DND-41 (cell line): ENCODE measurements around the gene MRPL27.

Source experiments
- ATAC-seq: fragments of 200-7000 bp; cut with Tn5 transposase; 3 replicates; pipeline ENCODE4 v1.9.1; 2021; ENCODE audit warnings: low read depth; ENCODE audit not compliant: insufficient read depth
- DNase-seq: peaks from one replicate; pipeline ENCODE4 v3.0.0-alpha.2; 2020
- H2AFZ ChIP-seq: 2 replicates; pipeline ENCODE4 v1.6.0; 2012; ENCODE audit warnings: low read depth, low read length
- H3K27ac ChIP-seq: 2 replicates; pipeline ENCODE4 v1.5.1; 2012; ENCODE audit warnings: low read length, inconsistent platforms
- H3K27me3 ChIP-seq: fragments of 200-600 bp; sonication (generic); 2 replicates; pipeline ENCODE4 v1.6.0; 2012; ENCODE audit warnings: low read length, mild to moderate bottlenecking, inconsistent platforms; ENCODE audit not compliant: insufficient read depth, poor library complexity
- H3K36me3 ChIP-seq: 2 replicates; pipeline ENCODE4 v1.5.1; 2012; ENCODE audit warnings: low read length, inconsistent platforms; ENCODE audit not compliant: insufficient read depth
- H3K4me1 ChIP-seq: 2 replicates; pipeline ENCODE4 v1.5.1; 2012; ENCODE audit warnings: mild to moderate bottlenecking, low read length; ENCODE audit not compliant: insufficient read depth
- H3K4me2 ChIP-seq: 2 replicates; pipeline ENCODE4 v1.6.0; 2012; ENCODE audit warnings: mild to moderate bottlenecking, moderate library complexity, low read length, inconsistent platforms; ENCODE audit not compliant: insufficient read depth
- H3K4me3 ChIP-seq, 2 experiments: fragments of 200-600 bp in 1 of 2; shearing (Covaris generic) in 1 of 2; 2 replicates each; pipeline ENCODE4 v1.5.1; 2012 to 2016; ENCODE audit warnings: inconsistent platforms in 2 of 2, low read length in 2 of 2, mild to moderate bottlenecking in 2 of 2, low read depth in 1 of 2, moderate library complexity in 1 of 2
- H3K79me2 ChIP-seq: 2 replicates; pipeline ENCODE4 v1.6.0; 2012; ENCODE audit warnings: low read length, inconsistent platforms; ENCODE audit not compliant: insufficient read depth
- H3K9ac ChIP-seq: 2 replicates; pipeline ENCODE4 v1.6.0; 2012; ENCODE audit warnings: low read depth, mild to moderate bottlenecking, inconsistent platforms, low read length, moderate library complexity
- H3K9me3 ChIP-seq: 2 replicates; pipeline ENCODE4 v1.5.1; 2012; ENCODE audit warnings: low read length, moderate library complexity, mild to moderate bottlenecking, inconsistent platforms; ENCODE audit not compliant: insufficient read depth, severe bottlenecking
- H4K20me1 ChIP-seq: 2 replicates; pipeline ENCODE4 v1.6.0; 2012; ENCODE audit warnings: low read length; ENCODE audit not compliant: insufficient read depth
- EZH2 ChIP-seq: IDR thresholded peaks from 3 replicates; pipeline ENCODE4 v1.6.1; 2012; ENCODE audit warnings: borderline replicate concordance, low read depth, mild to moderate bottlenecking, moderate library complexity, low read length, inconsistent platforms; ENCODE audit not compliant: severe bottlenecking
- TF ChIP-seq, protein P1 (sequence below): IDR thresholded peaks from 2 replicates; pipeline ENCODE4 v1.5.1; 2012; ENCODE audit warnings: borderline replicate concordance, low read length, moderate library complexity, mild to moderate bottlenecking; ENCODE audit not compliant: poor library complexity, severe bottlenecking; ENCODE audit errors: extremely low read depth

MRPL27 gene

DNA sequence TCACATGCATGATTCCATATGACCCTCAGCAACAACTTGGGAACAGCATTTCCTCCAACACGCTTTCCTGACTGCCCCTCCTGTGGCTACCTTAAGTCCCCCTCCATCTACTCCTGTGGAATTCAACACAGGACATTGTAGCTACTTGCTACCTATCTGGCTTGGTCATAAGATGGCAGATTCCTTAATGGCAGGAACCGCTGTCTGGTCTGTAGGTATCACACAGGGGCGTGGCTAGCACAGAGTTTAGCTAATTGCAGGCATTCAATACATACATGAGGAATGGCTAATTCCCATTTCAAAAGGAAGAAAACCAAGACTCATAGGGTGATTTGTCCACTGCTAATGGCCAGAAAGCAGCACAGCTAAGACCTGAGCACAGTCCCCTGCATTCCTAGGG lies 15.7 kb upstream of the MRPL27 start:
- TF ChIP-seq, protein P1, sequence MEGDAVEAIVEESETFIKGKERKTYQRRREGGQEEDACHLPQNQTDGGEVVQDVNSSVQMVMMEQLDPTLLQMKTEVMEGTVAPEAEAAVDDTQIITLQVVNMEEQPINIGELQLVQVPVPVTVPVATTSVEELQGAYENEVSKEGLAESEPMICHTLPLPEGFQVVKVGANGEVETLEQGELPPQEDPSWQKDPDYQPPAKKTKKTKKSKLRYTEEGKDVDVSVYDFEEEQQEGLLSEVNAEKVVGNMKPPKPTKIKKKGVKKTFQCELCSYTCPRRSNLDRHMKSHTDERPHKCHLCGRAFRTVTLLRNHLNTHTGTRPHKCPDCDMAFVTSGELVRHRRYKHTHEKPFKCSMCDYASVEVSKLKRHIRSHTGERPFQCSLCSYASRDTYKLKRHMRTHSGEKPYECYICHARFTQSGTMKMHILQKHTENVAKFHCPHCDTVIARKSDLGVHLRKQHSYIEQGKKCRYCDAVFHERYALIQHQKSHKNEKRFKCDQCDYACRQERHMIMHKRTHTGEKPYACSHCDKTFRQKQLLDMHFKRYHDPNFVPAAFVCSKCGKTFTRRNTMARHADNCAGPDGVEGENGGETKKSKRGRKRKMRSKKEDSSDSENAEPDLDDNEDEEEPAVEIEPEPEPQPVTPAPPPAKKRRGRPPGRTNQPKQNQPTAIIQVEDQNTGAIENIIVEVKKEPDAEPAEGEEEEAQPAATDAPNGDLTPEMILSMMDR = no peak
- TF ChIP-seq EZH2 = no peak
- ATAC-seq = no peak
- H3K27ac ChIP-seq = no peak overlapping the region
- H3K9ac ChIP-seq = no peak overlapping the region
- H4K20me1 ChIP-seq = peaks cover 14% of the 10 kb centered on the region; the same call in 1 of the 2 replicates
- H3K36me3 ChIP-seq = peaks cover 100% of the 10 kb centered on the region
- DNase-seq = no peak
- H3K4me3 ChIP-seq = no peak overlapping the region
- no peaks in the 10 kb centered on the region for H3K4me1 ChIP-seq
- no peak overlapping the region for H3K4me2 ChIP-seq
- H2AFZ ChIP-seq = no peak overlapping the region
- no peaks in the 10 kb centered on the region for H3K27me3 ChIP-seq
- no peaks in the 10 kb centered on the region for H3K9me3 ChIP-seq
- peaks cover 28% of the 10 kb centered on the region for H3K79me2 ChIP-seq

GRCh38 chr17:50386510-50386909 lies 13.5 kb upstream of the MRPL27 start:
- TF ChIP-seq, protein P1 = no peak
- no peak for TF ChIP-seq EZH2
- DNase-seq (no peak), ATAC-seq (no peak)
- Histone ChIP-seq H3K4me2 (no peak overlapping the region), H3K27me3 (no peaks in the 10 kb centered on the region), H3K4me3 (no peak overlapping the region), H3K79me2 (peaks cover 10% of the 10 kb centered on the region), H3K4me1 (no peaks in the 10 kb centered on the region), H3K9ac (no peak overlapping the region), H3K9me3 (no peaks in the 10 kb centered on the region), H3K36me3 (peaks cover 100% of the 10 kb centered on the region), H4K20me1 (peaks cover 14% of the 10 kb centered on the region; the same call in 1 of the 2 replicates), H3K27ac (no peak overlapping the region), H2AFZ (no peak overlapping the region)

GRCh38 chr17:50382931-50383330 lies 9.9 kb upstream of the MRPL27 start:
- no peaks in the 10 kb centered on the region for H3K27me3 ChIP-seq
- H4K20me1 ChIP-seq = peaks cover 10% of the 10 kb centered on the region; the same call in 1 of the 2 replicates
- no peak overlapping the region for H3K27ac ChIP-seq
- H3K36me3 ChIP-seq = peaks cover 97% of the 10 kb centered on the region
- H2AFZ ChIP-seq = no peak overlapping the region
- H3K4me1 ChIP-seq = no peaks in the 10 kb centered on the region; the same call in 1 of the 2 replicates
- no peaks in the 10 kb centered on the region for H3K79me2 ChIP-seq
- no peak for TF ChIP-seq EZH2
- TF ChIP-seq, protein P1 = no peak
- ATAC-seq = no peak
- no peaks in the 10 kb centered on the region for H3K9me3 ChIP-seq
- H3K4me2 ChIP-seq = no peak overlapping the region
- no peak for DNase-seq
- no peak overlapping the region for H3K4me3 ChIP-seq
- no peak overlapping the region for H3K9ac ChIP-seq

DNA sequence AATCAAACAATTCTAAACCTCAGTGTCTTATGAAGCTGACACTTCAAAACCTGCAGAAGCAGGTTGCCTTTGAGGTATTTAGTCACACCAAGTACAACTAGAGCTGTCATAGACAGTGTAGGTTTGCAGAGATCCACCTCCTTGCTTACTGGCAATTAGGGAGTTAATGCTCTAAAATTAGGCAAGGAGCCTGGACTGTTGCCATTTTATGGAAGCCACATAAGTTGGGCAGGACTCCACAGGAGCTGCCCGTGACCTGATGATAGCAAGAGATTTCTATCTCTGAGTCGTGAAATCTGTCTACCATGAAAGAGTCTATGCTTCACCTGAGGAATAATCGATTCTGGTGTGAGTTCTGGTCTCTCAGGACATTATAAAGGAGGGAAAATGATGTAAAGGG lies 8.9 kb upstream of the MRPL27 start:
- Histone ChIP-seq H3K4me1 (no peaks in the 10 kb centered on the region; the same call in 1 of the 2 replicates), H3K9me3 (no peaks in the 10 kb centered on the region), H2AFZ (no peak overlapping the region), H4K20me1 (peaks cover 10% of the 10 kb centered on the region; the same call in 1 of the 2 replicates), H3K27ac (no peak overlapping the region), H3K9ac (no peak overlapping the region), H3K4me2 (no peak overlapping the region), H3K27me3 (no peaks in the 10 kb centered on the region), H3K4me3 (no peak overlapping the region), H3K79me2 (no peaks in the 10 kb centered on the region), H3K36me3 (peaks cover 93% of the 10 kb centered on the region)
- ATAC-seq (no peak), DNase-seq (no peak)
- no peak for TF ChIP-seq EZH2
- TF ChIP-seq, protein P1 = no peak
